K562 (cell line): Measurements from ENCODE around the gene ZNF273. TPM values are rescaled to one million over a fixed set of nuclear protein-coding genes. Genes with fewer than 3 reads are reported as not detected.
"Not testable (repeated sequence)": the region's sequence is repeated elsewhere in the genome, so short reads cannot be mapped to it uniquely, and the experiment has no call there.

Experiments
- ATAC-seq: fragments of 200-7000 bp; cut with Tn5 transposase; 3 replicates; pipeline ENCODE4 v1.9.1; 2020; ENCODE audit warnings: moderate library complexity
- BruUV-seq: library from RNA; stranded (reverse); fragments of 400-500 nt; replicated peaks from 2 replicates; lab custom pipeline; 2021; lab: Mats Ljungman, UMichigan
- CTCF ChIA-PET: fragments of 300-600 bp; formaldehyde crosslinking; extraction: SDS; loops from one replicate; lab custom pipeline; 2021; ENCODE audit warnings: low intra/inter-chr PET ratio; lab: Yijun Ruan, JAX
- POLR2A ChIA-PET: fragments of 300-600, 350-650 bp; sonication (Branson Sonifier 250); formaldehyde crosslinking; extraction: SDS; loops from one replicate; lab custom pipeline; 2021; ENCODE audit warnings: antibody characterized with exemption, inconsistent platforms; lab: Yijun Ruan, JAX
- DNase-seq, 4 experiments: peaks; one replicate each; pipeline versions ENCODE4 v3.0.0 to v3.0.0-alpha.2; 2011 to 2018; ENCODE audit warnings: low spot score in 3 of 4, mixed read lengths in 3 of 4; ENCODE audit errors: extremely low read depth in 1 of 4
- FAIRE-seq: peaks from 2 replicates; lab custom pipeline; 2011; peaks lifted over from hg19 to GRCh38; lab: Jason Lieb, UNC
- H2AFZ ChIP-seq: 2 replicates; pipeline ENCODE4 v1.6.0; 2011; ENCODE audit warnings: low read depth, low read length, control low read depth, inconsistent platforms
- H3K27ac ChIP-seq: fragments of 200-600 bp; 3 replicates; pipeline ENCODE4 v1.8.0; 2011; ENCODE audit warnings: low read depth, mild to moderate bottlenecking, control low read depth, inconsistent platforms, low read length, moderate library complexity, mixed read lengths; ENCODE audit errors: extremely low read depth
- H3K27me3 ChIP-seq, 2 experiments: fragments of 300-600 bp in 1 of 2; 2 replicates in 1 of 2; 3 replicates in 1 of 2; pipeline versions ENCODE4 v1.6.0 to v1.8.0; 2011; ENCODE audit warnings: inconsistent platforms in 2 of 2, low read length in 2 of 2, mild to moderate bottlenecking in 1 of 2, mixed read lengths in 1 of 2, moderate library complexity in 1 of 2; ENCODE audit not compliant: control insufficient read depth in 2 of 2, insufficient read depth in 2 of 2
- H3K36me3 ChIP-seq: fragments of 300-600 bp; 3 replicates; pipeline ENCODE4 v1.8.0; 2011; ENCODE audit warnings: mild to moderate bottlenecking, low read length, inconsistent platforms; ENCODE audit not compliant: control insufficient read depth, insufficient read depth
- H3K4me1 ChIP-seq, 2 experiments: fragments of 200-600 bp in 1 of 2; replicated peaks in 1 of 2; 2 replicates in 1 of 2; 3 replicates in 1 of 2; pipeline versions ENCODE4 v1.5.1 to v1.8.0; 2011; ENCODE audit warnings: inconsistent platforms in 2 of 2, low read length in 2 of 2, mild to moderate bottlenecking in 1 of 2, mixed read lengths in 1 of 2, moderate library complexity in 1 of 2; ENCODE audit not compliant: control insufficient read depth in 2 of 2, insufficient read depth in 2 of 2
- H3K4me2 ChIP-seq: 2 replicates; pipeline ENCODE4 v1.6.1; 2011; ENCODE audit warnings: low read length, control low read depth, inconsistent platforms, mixed read lengths; ENCODE audit not compliant: insufficient read depth
- H3K4me3 ChIP-seq: fragments of 200-600 bp; sonication (generic), shearing (Covaris generic); 2 replicates; pipeline ENCODE4 v1.5.1; 2016; ENCODE audit warnings: control low read depth, inconsistent platforms
- H3K79me2 ChIP-seq: fragments of 200-600 bp; 3 replicates; pipeline ENCODE4 v1.8.0; 2011; ENCODE audit warnings: low read length, inconsistent platforms; ENCODE audit not compliant: control insufficient read depth, insufficient read depth
- H3K9ac ChIP-seq, 2 experiments: 2 replicates each; pipeline versions ENCODE4 v1.6.0 to v1.6.1; 2011; ENCODE audit warnings: low read depth in 2 of 2, low read length in 2 of 2, control low read depth in 1 of 2, inconsistent platforms in 1 of 2, mild to moderate bottlenecking in 1 of 2, mixed read lengths in 1 of 2; ENCODE audit not compliant: insufficient read depth in 1 of 2
- H3K9me1 ChIP-seq: one replicate; pipeline ENCODE4 v1.6.0; 2011; ENCODE audit warnings: inconsistent platforms, mild to moderate bottlenecking, low read length, moderate library complexity; ENCODE audit not compliant: control insufficient read depth, insufficient read depth
- H3K9me3 ChIP-seq: replicated peaks from 2 replicates; pipeline ENCODE4 v1.5.1; 2011; ENCODE audit warnings: low read depth, low read length, inconsistent platforms; ENCODE audit not compliant: control insufficient read depth, insufficient read depth
- H4K20me1 ChIP-seq: replicated peaks from 2 replicates; pipeline ENCODE4 v1.6.1; 2011; ENCODE audit warnings: low read length, inconsistent platforms, mixed read lengths; ENCODE audit not compliant: control insufficient read depth, insufficient read depth
- CREM ChIP-seq: IDR thresholded peaks from 2 replicates; pipeline ENCODE4 v1.6.1; 2014; ENCODE audit warnings: antibody characterized with exemption, low read depth
- HMG20A ChIP-seq: fragments of 450-650 bp; formaldehyde crosslinking; conservative IDR thresholded peaks from 2 replicates; pipeline ENCODE4 v1.4.0; 2020; ENCODE audit warnings: mild to moderate bottlenecking, mixed read lengths
- in situ Hi-C: fragments of 300-500 bp; cut with MboI; formaldehyde crosslinking; loops from 4 replicates; pipeline ENCODE4 v1.15.0; 2018; ENCODE audit warnings: inconsistent platforms, mixed read lengths
- intact Hi-C: fragments of 100-400 bp; cut with micrococcal nuclease; formaldehyde crosslinking; loops from 2 replicates; pipeline ENCODE4 v1.14.2; 2022
- polyA plus RNA-seq, 8 experiments: library from polyadenylated mRNA; depleted of rRNA in 4 of 8; stranded (reverse) in 5 of 8; unstranded in 3 of 8; fragments of >200 nt; fragmentation: Nextera tagmentation in 2 of 8; fragmentation: Illumina TruSeq in 1 of 8; extraction: Ambion mirVana in 2 of 8; extraction: Trizol in 1 of 8; gene quantifications; 2 replicates each; pipeline versions ENCODE4 v1.2.1 to v1.2.3, GENCODE V29; 2011 to 2014; ENCODE audit warnings: inconsistent platforms in 1 of 8, missing spikeins in 1 of 8
- total RNA-seq, 7 experiments: library from RNA; depleted of rRNA in 6 of 7; stranded (reverse); fragments of >200 nt in 6 of 7; fragmentation: Illumina TruSeq in 2 of 7; extraction: Trizol in 2 of 7; gene quantifications; 2 replicates each; pipeline versions ENCODE4 v1.2.1 to v1.2.3, GENCODE V29; 2011 to 2021; ENCODE audit warnings: low replicate concordance in 1 of 7
- TF ChIP-seq, protein P1 (sequence below), 2 experiments: IDR thresholded peaks in 1 of 2; conservative IDR thresholded peaks in 1 of 2; 2 replicates each; pipeline ENCODE4 v1.6.1; 2016; ENCODE audit warnings: low read depth in 2 of 2, mild to moderate bottlenecking in 1 of 2, missing compliant biosample characterization in 1 of 2, missing genetic modification characterization in 1 of 2, moderate library complexity in 1 of 2
- TF ChIP-seq, protein P2 (sequence below): fragments of 200-800 bp; sonication (Bioruptor generic); IDR thresholded peaks from 2 replicates; pipeline ENCODE4 v1.6.1; 2017; ENCODE audit warnings: missing genetic modification characterization, missing compliant biosample characterization

Gene ZNF273
- total and polyA plus RNA-seq, 9 of the 15 experiments (the other 6 are each of a cell fraction or from before 2014, with no cell fraction given) = 13.3 to 37.0 (median 20.7) TPM

DNA sequence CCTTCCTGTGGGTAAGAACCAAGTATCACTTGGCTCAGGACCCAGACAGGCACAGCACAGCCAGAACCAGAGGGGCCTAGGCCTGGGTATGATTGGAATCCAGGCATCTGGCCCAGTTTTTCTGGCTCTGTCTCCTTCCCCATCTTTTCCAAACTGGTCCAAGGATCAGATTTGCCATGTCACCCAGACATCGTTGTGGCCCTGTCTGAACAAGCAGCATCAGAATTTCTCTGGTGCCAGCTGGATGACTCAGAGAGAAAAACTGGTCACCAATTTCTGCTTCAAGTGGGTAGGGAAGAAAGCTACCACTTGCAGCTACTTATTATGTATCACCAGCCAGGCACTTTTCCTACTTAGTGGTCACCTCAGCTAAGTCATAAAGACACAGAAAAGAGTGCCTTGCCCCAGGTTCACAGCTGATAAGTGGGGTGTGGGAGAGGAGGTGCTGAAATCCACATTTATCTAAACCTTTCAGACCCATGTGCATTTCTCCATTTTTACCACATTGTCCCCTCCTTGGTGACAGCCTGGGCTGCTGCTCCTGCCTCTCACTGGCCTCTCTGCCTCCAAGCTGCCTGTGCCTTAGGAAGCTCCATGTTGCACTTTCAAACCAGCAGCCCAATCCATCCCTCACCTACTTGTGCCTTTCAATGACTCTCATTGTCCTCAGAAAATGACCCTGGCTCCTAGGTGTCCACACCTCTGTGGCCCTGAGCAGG lies 11.6 kb upstream of the ZNF273 start (continued):
- TF ChIP-seq, protein P1, sequence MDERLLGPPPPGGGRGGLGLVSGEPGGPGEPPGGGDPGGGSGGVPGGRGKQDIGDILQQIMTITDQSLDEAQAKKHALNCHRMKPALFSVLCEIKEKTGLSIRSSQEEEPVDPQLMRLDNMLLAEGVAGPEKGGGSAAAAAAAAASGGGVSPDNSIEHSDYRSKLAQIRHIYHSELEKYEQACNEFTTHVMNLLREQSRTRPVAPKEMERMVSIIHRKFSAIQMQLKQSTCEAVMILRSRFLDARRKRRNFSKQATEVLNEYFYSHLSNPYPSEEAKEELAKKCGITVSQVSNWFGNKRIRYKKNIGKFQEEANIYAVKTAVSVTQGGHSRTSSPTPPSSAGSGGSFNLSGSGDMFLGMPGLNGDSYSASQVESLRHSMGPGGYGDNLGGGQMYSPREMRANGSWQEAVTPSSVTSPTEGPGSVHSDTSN (CRISPR knock-in tag; IDR thresholded peaks at IDR 0.05; ENCODE audit: low read depth) = not testable (repeated sequence)
- TF ChIP-seq, protein P1 (tag; conservative IDR thresholded peaks at IDR 0.05; ENCODE audit: low read depth) = peak; percentile 73
- peak; percentile 32 for TF ChIP-seq CREM

DNA sequence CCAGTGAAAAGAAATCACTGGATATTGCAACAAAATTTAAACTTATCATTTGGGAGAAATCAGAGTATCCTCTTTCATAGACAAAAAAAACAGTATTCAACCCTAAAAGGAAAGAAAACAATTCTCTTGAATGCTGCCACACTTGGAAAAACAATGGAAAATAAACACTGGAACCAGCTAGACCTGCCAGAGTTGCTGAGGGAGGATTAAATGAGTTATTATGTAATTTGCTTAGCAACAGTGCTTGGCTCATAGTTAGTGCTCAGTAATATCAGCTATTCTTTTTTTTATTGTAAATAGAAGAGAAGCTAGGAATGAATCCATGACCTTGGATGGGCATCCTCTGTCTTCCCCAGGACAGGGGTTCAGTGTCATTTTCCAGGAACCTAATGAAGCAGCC lies 11.0 kb upstream of the ZNF273 start:
- H3K4me3 ChIP-seq = no peak overlapping the region
- intact Hi-C loops = no loop called here
- in situ Hi-C loops = no loop called here

More for the DNA sequence above, 11.0 kb upstream of the ZNF273 start:
- H3K9me3 ChIP-seq = peaks cover 3% of the 10 kb centered on the region; the same call in 1 of the 2 replicates
- peak overlapping the region; percentile 48; the same call in 1 of the 2 replicates for H2AFZ ChIP-seq
- no peak for DNase-seq
- no peaks in the 10 kb centered on the region for H4K20me1 ChIP-seq
- BruUV-seq = no TSS peak
- no peaks in the 10 kb centered on the region for H3K79me2 ChIP-seq
- CTCF ChIA-PET = no interaction called here
- H3K9ac ChIP-seq = no peak overlapping the region
- TF ChIP-seq, protein P2, sequence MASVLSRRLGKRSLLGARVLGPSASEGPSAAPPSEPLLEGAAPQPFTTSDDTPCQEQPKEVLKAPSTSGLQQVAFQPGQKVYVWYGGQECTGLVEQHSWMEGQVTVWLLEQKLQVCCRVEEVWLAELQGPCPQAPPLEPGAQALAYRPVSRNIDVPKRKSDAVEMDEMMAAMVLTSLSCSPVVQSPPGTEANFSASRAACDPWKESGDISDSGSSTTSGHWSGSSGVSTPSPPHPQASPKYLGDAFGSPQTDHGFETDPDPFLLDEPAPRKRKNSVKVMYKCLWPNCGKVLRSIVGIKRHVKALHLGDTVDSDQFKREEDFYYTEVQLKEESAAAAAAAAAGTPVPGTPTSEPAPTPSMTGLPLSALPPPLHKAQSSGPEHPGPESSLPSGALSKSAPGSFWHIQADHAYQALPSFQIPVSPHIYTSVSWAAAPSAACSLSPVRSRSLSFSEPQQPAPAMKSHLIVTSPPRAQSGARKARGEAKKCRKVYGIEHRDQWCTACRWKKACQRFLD = 0 out of 2 replicates have a peak, but pooled peaks have one; percentile 10
- TF ChIP-seq HMG20A (CRISPR knock-in tag) = no peak
- TF ChIP-seq, all 486 proteins: peak for 1
- Histone ChIP-seq H3K4me1 (peaks cover 38 to 49% of the 10 kb centered on the region in 2 experiments; a peak in 4 of 5 replicates), H3K27ac (peak overlapping the region; percentile 48; the same call in 1 of the 3 replicates), H3K4me2 (peak overlapping the region; percentile 68), H3K27me3 (no peaks in the 10 kb centered on the region), H3K36me3 (no peaks in the 10 kb centered on the region), H3K9me1 (no peaks in the 10 kb centered on the region)
- POLR2A ChIA-PET = interaction anchor here (1.0 to 3.0 kb wide), 3 partner anchors 11 to 147 kb away, joined by 5 to 18 read pairs (median 5); partner anchors contain the start of gene ZNF273
- FAIRE-seq (no peak), ATAC-seq (no peak)
